Fibroblast of the conjunctiva (primary cell): Measurements from ENCODE around the gene TNK1.
A peak's percentile ranks its signal among the peaks of the same experiment; 100 is the strongest.

ENCODE experiments used
- DNase-seq: peaks from one replicate; pipeline ENCODE4 v3.0.0-alpha.2; 2010; ENCODE audit warnings: low read depth

The TNK1 gene

GRCh38 chr17:7435676-7436555, 55.0 kb downstream of the TNK1 start:
- no peak for DNase-seq

GRCh38 chr17:7436556-7437368, 55.9 kb downstream of the TNK1 start:
- peak; percentile 43 for DNase-seq

- DNase-seq = no peak
These were observed 56.5 kb downstream of the TNK1 start for GRCh38 chr17:7437369-7437863.

GRCh38 chr17:7437950-7438614, 57.2 kb downstream of the TNK1 start:
- no peak for DNase-seq

GRCh38 chr17:7438656-7439460, 58.0 kb downstream of the TNK1 start:
- DNase-seq = no peak
